Measurements from ENCODE around the gene PALMD.

GRCh38 chr1:99700020-99700419 lies 54.1 kb downstream of the PALMD start:
- TF ChIP-seq CTCF (IDR thresholded peaks at IDR 0.05) = no peak
- TF ChIP-seq ZFX (IDR thresholded peaks at IDR 0.05; ENCODE audit: borderline replicate concordance) = no peak
